ENCODE measurements around the gene DEAF1. TPM values are rescaled to one million over a fixed set of nuclear protein-coding genes. Genes with fewer than 3 reads are reported as not detected.
A peak's percentile ranks its signal among the peaks of the same experiment; 100 is the strongest.

DEAF1 gene
- total and polyA plus RNA-seq, 2 of the 13 experiments (the other 11 are each of a cell fraction or from before 2014, with no cell fraction given) = 22.3 to 29.6 TPM

DNA sequence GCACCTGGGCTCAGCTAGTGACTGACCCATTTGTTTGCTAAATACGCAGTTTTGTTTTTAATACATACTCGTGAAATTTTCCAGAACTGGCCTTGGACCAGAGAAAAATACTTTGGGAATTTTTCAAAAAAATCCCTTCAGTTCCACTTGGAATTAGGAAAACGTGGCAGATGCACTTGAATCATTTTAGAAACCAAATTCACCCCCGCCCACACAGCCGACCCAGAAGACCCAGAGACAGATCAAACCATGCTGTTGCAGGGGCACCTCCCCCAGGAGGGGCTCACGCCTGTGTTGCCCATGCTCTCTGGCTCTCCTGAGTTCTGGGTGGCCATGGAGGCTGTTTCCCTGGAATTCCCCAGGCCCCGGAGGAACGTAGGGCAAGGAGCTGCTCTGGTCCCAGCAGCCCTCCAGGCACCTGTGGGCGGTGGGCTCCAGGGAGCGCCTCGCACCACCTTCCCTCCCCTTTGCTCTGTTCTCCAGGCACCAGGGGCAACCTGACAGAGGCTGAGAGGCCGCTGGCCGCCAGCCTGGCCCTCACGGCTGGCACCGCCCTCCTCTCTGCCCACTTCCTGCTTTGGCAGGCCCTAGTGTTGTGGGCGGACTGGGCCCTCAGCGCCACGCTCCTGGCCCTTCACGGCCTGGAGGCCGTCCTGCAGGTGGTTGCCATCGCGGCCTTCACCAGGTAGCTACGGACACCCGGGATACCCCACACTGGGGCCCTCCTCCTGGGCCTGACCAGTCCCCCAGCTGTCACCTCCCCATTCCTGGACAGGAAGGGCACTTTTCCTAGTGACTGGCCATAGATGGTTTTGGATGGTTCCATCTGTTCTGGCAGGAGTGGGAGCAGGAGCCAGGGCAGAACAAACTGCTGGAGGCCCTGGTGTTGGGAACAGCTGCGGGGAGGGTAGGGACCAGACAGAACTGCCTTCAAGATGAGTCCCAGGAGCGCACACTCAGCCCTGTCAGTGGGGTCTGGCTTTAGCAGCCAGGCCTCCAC lies 7.7 kb upstream of the DEAF1 start (continued):
- no peak for TF ChIP-seq RARA (CRISPR knock-in tag; IDR thresholded peaks at IDR 0.05)
- TF ChIP-seq, protein P1, sequence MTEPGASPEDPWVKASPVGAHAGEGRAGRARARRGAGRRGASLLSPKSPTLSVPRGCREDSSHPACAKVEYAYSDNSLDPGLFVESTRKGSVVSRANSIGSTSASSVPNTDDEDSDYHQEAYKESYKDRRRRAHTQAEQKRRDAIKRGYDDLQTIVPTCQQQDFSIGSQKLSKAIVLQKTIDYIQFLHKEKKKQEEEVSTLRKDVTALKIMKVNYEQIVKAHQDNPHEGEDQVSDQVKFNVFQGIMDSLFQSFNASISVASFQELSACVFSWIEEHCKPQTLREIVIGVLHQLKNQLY (CRISPR knock-in tag; IDR thresholded peaks at IDR 0.05) = no peak
- no peak for TF ChIP-seq EHMT2 (IDR thresholded peaks at IDR 0.05; ENCODE audit: borderline replicate concordance, low read depth, low read length)
- TF ChIP-seq ZNF782 (CRISPR knock-in tag; IDR thresholded peaks at IDR 0.05; ENCODE audit: borderline replicate concordance) = no peak
- TF ChIP-seq, protein P2, sequence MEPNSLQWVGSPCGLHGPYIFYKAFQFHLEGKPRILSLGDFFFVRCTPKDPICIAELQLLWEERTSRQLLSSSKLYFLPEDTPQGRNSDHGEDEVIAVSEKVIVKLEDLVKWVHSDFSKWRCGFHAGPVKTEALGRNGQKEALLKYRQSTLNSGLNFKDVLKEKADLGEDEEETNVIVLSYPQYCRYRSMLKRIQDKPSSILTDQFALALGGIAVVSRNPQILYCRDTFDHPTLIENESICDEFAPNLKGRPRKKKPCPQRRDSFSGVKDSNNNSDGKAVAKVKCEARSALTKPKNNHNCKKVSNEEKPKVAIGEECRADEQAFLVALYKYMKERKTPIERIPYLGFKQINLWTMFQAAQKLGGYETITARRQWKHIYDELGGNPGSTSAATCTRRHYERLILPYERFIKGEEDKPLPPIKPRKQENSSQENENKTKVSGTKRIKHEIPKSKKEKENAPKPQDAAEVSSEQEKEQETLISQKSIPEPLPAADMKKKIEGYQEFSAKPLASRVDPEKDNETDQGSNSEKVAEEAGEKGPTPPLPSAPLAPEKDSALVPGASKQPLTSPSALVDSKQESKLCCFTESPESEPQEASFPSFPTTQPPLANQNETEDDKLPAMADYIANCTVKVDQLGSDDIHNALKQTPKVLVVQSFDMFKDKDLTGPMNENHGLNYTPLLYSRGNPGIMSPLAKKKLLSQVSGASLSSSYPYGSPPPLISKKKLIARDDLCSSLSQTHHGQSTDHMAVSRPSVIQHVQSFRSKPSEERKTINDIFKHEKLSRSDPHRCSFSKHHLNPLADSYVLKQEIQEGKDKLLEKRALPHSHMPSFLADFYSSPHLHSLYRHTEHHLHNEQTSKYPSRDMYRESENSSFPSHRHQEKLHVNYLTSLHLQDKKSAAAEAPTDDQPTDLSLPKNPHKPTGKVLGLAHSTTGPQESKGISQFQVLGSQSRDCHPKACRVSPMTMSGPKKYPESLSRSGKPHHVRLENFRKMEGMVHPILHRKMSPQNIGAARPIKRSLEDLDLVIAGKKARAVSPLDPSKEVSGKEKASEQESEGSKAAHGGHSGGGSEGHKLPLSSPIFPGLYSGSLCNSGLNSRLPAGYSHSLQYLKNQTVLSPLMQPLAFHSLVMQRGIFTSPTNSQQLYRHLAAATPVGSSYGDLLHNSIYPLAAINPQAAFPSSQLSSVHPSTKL (CRISPR knock-in tag; IDR thresholded peaks at IDR 0.05) = no peak
- TF ChIP-seq, protein P3, sequence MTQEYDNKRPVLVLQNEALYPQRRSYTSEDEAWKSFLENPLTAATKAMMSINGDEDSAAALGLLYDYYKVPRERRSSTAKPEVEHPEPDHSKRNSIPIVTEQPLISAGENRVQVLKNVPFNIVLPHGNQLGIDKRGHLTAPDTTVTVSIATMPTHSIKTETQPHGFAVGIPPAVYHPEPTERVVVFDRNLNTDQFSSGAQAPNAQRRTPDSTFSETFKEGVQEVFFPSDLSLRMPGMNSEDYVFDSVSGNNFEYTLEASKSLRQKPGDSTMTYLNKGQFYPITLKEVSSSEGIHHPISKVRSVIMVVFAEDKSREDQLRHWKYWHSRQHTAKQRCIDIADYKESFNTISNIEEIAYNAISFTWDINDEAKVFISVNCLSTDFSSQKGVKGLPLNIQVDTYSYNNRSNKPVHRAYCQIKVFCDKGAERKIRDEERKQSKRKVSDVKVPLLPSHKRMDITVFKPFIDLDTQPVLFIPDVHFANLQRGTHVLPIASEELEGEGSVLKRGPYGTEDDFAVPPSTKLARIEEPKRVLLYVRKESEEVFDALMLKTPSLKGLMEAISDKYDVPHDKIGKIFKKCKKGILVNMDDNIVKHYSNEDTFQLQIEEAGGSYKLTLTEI (CRISPR knock-in tag; conservative IDR thresholded peaks at IDR 0.05) = no peak
- TF ChIP-seq GATA4 (IDR thresholded peaks at IDR 0.05; ENCODE audit: borderline replicate concordance, low read depth) = no peak
- TF ChIP-seq TBX3 (IDR thresholded peaks at IDR 0.05; ENCODE audit: borderline replicate concordance) = no peak
- TF ChIP-seq, protein P4, sequence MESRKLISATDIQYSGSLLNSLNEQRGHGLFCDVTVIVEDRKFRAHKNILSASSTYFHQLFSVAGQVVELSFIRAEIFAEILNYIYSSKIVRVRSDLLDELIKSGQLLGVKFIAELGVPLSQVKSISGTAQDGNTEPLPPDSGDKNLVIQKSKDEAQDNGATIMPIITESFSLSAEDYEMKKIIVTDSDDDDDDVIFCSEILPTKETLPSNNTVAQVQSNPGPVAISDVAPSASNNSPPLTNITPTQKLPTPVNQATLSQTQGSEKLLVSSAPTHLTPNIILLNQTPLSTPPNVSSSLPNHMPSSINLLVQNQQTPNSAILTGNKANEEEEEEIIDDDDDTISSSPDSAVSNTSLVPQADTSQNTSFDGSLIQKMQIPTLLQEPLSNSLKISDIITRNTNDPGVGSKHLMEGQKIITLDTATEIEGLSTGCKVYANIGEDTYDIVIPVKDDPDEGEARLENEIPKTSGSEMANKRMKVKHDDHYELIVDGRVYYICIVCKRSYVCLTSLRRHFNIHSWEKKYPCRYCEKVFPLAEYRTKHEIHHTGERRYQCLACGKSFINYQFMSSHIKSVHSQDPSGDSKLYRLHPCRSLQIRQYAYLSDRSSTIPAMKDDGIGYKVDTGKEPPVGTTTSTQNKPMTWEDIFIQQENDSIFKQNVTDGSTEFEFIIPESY (CRISPR knock-in tag; IDR thresholded peaks at IDR 0.05) = peak; percentile 95
- TF ChIP-seq MAFF (IDR thresholded peaks at IDR 0.05; ENCODE audit: low read depth, low read length) = no peak
- TF ChIP-seq SALL1 (CRISPR knock-in tag; IDR thresholded peaks at IDR 0.05) = no peak
- TF ChIP-seq TSC22D2 (CRISPR knock-in tag; IDR thresholded peaks at IDR 0.05; ENCODE audit: borderline replicate concordance) = no peak
- TF ChIP-seq ZNF121 (CRISPR knock-in tag; IDR thresholded peaks at IDR 0.05) = no peak
- no peak for TF ChIP-seq ZNF777 (CRISPR knock-in tag; IDR thresholded peaks at IDR 0.05)
- TF ChIP-seq ZC3H4 (CRISPR knock-in tag; IDR thresholded peaks at IDR 0.05; ENCODE audit: borderline replicate concordance) = no peak
- TF ChIP-seq, protein P5, sequence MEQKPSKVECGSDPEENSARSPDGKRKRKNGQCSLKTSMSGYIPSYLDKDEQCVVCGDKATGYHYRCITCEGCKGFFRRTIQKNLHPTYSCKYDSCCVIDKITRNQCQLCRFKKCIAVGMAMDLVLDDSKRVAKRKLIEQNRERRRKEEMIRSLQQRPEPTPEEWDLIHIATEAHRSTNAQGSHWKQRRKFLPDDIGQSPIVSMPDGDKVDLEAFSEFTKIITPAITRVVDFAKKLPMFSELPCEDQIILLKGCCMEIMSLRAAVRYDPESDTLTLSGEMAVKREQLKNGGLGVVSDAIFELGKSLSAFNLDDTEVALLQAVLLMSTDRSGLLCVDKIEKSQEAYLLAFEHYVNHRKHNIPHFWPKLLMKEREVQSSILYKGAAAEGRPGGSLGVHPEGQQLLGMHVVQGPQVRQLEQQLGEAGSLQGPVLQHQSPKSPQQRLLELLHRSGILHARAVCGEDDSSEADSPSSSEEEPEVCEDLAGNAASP (CRISPR knock-in tag; IDR thresholded peaks at IDR 0.05; ENCODE audit: borderline replicate concordance) = no peak
- TF ChIP-seq NPAS2 (CRISPR knock-in tag; IDR thresholded peaks at IDR 0.05; ENCODE audit: borderline replicate concordance) = no peak
- no peak for TF ChIP-seq HNRNPUL1 (IDR thresholded peaks at IDR 0.05; ENCODE audit: low read depth, low read length)
- no peak for TF ChIP-seq ZSCAN20 (CRISPR knock-in tag; IDR thresholded peaks at IDR 0.05; ENCODE audit: borderline replicate concordance)
